Cerebellar nuclear complex (tissue), 1 donor: Measurements from ENCODE around the gene MAP3K14.
"Not testable (repeated sequence)": the region's sequence is repeated elsewhere in the genome, so short reads cannot be mapped to it uniquely, and the experiment has no call there.

ENCODE experiments used
- DNase-seq, 2 experiments: peaks; one replicate each; lab custom pipeline; 2025; lab: John Stamatoyannopoulos, UW

Gene MAP3K14

DNA sequence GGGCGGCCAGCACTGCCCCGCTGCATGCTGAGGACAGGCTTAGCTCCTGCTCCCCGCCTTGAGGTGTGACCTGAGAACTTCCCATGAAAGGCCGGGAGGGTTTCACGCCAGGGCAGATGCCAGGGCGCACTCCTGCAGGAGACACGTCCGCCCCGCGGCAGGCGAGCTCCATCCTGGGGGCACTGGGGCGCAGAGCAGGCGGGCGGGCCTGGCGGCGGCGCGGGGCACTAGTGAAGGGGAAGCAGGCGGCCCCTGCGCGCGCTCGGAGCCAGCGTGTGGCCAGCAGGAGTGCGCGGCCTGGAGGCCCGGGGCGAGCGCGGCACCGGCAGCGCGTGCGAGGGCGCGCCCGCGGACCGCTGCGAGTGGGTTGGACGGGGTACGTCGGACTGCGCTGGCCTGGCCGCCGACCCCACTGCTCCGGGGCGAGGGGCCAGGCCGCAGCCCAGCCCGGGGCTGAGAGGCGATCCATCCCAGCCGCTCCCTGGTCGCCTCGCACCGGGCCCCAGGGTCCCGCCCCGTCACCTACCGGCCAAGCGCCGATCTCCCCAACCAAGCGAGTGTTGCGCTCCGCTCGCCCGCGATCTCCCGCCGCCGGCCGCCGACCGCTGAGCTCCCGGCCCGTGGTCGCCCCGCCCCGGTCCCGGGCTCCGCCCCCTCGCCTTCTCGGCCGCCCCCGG is at the start of gene MAP3K14:
Gene MAP3K14 (minus strand): TSS at position 587 of the 677 bp plus-strand sequence. CDS start 26,275 bp downstream, outside the sequence.
- DNase-seq: no peak

DNA sequence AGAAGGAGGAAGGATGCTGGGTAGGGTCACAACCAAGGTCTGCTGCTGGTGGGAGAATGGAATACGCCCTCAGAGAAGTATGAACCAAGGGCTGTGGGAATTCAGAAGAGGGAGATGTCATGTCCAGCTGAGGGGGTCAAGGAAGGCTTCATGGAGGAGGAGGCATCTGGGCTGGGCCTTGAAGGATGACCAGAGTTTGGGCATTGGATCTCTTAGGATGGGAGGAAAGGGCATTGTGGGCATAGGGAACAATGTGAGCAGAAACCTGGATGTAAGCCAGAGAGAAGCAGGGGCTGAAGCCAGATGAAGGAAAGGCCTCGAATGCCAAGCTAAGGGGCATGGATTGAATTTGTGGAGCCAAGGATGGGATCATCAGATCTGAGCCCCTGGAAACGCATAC is 49.2 kb upstream of the MAP3K14 start:
- DNase-seq: no peak

DNA sequence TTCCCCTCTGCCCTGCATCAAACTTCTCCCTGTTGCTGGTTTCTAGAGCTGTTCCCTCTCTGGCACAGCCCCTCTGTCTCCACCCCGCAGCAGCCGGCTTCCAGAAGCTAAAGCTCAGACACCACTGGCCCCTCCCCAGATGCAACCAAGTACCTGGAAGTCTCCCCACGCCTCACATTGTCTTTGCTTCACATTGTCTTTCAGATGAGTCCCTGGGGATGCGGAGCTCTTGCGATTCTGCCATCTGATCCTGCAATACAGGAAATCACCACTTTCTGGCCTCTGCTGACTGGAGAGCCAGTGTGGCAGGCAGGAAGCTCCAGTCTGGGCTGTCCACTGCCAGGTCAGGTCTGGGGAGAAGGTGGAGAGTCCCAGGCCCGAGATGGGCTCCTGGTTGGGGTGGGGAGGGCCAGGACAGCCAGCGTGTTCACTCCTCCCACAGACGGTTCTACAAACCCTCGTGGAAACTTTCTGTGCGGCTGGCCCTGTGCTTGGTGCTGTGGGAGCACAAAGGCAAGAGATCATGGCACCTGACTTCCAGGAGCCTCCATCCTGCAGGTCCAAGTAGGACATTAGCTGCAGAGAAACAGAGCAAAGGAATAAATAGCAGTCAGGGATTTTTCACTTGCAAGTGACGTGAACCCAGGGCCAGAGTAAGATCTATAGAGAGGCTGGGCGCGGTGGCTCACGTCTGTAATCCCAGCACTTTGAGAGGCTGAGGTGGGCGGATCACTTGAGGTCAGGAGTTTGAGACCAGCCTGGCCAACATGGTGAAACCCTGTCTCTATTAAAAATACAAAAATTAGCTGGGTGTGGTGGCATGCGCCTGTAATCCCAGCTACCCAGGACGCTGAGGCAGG is 47.9 kb upstream of the MAP3K14 start:
- no peak for DNase-seq

DNA sequence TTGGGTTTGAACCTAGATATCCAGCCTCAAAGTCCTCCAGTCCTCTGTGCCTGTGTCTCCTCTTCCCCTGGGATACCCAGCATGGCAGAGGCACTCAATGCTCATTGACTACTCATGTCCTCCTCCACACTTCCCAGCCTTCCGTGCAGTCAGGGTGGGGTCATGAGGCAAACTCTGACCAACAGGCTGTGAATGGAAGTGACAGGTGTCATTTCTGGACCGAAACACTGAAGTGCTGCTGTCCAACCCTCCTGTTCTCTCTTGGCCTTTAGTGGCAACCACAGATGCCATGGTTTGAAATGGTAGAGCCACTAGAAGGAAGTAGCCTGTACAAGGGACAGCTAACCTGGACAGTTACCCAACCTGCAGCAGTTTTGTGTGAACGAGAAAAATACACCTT is 46.7 kb upstream of the MAP3K14 start:
- no peak for DNase-seq

DNA sequence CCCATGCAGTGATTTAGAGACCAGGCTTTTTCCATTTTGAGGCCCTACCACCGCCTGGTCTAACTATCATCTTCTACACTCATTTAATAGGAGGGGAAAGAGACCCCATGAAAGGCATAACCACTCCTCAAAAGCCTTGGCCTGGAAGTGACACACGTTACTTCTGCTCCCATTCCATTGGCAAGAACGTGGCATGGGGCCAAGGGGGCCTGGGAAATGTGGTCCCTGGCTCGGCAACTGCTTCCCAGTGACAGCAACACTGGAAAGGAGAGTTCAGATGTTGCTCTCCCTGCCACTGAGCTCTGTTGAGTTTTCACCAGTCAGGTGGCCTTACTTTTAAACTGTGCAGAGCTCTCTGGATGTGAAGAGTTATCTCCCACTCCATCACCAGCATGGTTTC is 45.2 kb upstream of the MAP3K14 start:
- no peak for DNase-seq

DNA sequence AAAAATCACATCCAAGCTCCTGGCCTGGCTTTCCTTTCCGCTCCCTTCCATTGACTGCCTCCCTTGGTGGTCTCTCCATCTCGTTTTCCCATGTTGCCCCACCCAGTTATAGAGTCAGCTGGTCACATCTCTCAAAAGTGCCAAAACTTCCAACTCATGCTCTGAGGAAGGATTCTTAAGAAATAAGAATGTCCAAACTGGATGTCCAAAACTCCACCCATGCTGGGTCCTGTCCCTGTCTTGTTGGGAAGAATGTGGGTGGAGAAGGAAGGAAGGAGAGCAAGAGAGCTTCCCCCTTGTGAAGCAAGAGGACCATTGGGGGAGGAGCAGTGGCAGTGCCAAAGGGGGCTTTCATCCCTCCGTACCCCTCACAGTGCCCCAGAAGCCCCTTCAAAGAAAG is 44.6 kb upstream of the MAP3K14 start:
- no peak for DNase-seq

DNA sequence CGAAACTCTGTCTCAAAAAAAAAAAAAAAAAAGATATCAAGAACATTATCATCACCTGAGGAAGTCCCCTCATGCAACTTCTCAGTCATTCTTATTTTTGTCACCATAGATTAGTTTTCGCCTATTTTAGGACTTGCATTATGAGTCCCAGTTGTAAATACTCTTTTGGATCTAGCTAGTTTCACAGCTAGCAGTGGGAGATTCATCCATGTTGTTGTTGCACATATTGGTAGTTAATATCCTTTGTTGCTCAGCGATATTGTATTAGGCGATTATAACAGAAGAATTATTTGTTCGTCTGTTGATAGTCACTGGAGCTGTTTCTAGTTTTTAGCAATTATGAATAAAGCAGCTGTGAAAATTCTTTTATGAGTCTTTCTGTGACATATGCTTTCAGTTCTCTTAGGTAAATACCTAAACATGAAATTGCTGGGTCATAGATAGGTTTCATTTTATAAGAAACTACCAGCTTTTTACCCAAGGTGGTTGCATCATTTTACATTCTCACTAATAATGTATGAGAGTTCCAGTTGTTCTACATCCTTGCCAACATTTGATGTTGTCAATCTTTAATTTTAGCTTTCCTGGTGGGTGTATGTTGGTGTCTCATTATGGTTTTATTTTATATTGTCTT is 40.7 kb upstream of the MAP3K14 start:
- no peak for DNase-seq

DNA sequence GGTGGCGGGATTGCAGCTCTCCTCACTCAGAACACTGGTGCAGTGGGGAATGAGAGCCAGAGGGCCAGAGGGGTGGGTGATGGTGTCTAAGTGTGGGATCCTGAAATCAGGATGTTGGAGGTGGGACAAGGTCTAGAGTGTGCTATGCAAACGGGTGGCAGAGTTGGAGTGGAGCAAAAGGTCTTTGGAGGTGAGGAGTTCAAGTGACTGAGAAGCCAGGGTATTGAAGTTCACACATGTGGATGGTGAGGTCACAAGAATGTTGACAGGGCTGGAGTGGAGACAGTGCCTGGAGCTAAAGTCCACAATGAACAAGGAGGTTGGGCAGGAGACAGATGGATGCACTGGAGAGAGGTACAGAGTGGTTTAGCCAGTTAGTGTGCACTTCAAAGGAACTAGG is 38.3 kb upstream of the MAP3K14 start:
- no peak for DNase-seq

DNA sequence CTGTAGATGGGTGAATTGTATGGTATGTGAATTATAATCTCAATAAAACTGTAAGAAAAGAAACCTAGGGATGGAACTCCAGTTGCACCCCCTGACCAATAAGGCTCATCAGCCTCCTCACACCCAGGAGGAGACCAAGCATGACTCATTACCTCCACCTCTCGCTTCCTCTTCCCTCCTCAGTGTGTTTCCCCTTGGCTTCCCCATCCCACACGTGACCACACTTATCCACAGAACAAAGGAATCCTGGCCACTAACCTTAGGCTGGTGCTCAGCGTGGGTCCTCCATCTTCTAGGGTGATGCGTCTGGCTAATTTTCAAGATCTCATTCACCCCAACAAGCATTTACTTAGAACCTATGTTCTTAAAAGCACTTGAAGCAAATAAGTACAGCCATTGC is 36.2 kb upstream of the MAP3K14 start:
- no peak for DNase-seq

DNA sequence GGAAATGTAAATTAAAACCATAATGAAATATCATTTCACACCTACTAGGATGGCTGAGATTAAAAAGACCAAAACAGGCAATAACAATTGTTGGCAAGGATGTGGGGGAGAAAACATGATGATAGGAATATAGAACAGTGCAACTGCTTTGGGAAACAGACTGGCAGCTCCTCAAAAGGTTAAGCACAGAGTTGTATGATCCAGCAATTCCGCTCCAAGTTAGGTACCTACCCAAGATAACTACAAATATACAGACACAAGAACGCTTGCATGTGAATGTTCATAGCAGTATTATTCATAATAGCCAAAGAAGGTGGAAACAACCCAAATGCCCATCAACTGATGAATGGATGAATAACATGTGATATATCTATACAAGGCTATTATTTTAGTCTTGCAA is 35.0 kb upstream of the MAP3K14 start:
- DNase-seq: no peak

DNA sequence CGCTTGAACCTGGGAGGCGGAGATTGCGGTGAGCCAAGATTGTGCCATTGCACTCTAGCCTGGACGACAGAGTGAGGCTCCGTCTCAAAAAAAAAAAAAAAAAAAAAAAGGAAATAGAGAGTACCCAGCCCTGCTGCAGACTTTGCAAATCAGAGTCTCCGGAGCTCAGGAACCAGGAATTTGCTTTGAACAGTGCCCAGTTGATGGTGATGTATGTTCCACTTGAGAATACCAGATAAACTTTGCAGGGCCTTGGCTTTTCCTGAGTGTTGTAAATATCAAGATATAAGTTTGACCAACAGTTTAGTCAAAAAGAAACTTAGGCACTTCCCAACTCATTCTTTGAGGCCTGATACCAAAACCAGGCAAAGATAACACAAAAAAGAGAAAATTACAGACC is 30.6 kb upstream of the MAP3K14 start:
- DNase-seq: no peak

DNA sequence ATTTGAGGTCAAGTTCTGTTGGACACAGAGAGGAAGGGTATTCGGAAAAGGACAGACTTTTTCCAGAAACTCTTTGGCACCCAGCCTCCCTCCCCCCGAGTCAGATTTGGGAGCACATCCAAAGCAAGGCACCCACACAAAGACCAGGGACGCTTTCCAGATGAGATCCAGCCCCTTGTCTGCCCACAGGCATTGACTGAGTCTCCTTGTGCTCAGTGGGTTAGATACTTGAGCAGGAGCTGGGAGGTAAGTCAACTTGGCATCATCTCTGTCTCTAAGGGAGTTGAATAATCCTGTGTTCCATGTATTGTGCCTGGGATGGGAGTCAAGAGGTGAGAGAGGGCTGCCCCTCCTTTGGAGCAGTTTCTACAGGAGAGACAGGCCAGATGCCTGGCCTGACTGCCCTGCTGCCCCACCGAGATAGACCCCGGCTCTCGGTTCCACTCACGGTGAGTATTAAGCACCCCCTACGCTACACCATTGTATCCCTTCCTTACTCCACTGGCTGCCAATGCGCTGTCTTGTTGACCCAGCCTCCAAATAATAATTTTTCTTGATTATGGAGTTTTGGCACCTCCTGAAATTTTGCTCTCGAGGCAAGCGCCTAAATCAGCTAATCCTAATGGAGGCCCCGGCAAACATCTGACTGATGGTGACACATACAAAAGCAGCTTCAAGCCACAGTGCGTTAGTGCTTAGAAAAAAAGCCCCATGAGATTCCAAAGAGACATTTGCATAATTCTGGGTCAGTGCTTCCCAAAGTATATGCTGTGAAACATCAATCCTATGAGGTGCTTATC is 29.6 kb upstream of the MAP3K14 start:
- DNase-seq: no peak

DNA sequence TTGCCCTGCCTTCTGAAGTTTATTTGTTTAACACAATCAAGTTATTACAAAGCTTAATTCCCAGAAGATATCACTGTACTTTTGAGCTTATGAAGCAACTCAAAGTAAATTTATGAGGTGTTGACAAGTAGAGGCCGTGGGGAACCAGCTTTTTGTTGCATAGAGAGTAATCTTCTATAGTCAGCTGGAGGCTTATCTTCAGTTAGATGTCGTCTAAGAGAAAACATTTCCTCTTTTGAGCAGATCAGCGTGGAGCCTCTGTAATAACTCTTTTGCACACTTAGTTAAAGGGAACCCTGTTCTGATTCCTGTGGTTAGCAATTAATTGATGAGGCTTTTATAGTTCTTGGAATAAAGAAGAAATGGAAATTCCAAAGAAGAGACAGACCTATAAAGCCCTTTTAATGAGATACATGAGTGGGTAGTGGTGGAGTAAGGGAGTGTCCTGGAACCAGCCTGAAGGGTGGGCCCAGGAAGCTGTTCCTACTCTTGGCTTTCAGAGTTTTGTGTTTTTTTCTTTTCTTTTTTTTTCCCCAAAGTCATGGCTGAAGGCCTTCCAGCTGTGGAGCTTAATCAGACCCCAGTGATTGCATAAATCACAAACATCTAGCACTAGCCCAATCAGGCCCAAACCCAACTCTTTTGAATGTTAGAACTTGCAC is 28.9 kb upstream of the MAP3K14 start:
- DNase-seq: no peak

DNA sequence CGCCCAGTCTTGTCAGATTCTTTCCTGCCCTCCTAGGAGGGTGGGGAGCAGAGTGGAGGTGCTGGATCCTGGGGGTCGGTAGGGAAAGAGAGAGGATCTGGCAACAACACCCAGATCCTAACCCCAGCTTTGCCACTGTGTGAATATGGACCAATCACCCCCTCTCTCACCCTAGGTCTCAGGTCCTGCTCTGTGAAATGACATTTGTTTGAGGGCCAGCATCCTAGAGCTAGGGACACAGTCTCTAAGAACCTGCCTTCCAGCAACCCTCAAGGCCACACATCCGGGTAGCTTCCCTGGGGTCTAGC is 28.4 kb upstream of the MAP3K14 start:
- no peak for DNase-seq

DNA sequence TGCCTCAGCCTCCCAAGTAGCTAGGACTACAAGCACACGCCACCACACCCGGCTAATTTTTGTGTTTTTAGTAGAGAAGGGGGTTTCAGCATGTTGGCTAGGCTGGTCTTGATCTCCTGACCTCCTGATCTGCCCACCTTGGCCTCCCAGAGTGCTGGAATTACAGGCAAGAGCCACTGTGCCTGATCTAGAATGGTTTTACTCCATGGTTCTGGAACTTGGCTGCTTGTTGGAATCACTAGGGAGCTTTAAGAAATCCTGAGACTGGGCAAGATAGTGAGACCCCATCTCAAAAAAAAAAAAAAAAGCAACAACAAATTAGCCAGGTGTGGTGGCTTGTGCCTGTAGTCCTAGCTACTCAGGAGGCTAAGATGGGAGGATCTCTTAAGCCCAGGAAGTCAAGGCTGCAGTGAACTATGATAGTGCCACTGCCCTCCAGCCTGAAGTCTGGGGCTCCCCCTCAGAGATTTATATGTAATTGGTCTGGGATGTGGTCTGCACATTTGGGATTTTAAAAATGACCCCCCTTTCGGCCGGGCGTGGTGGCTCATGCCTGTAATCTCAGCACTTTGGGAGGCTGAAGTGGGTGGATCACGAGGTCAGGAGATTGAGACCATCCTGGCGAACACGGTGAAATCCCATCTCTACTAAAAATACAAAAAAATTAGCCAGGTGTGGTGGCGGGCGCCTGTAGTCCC is 27.3 kb upstream of the MAP3K14 start:
- not testable (repeated sequence) for DNase-seq

DNA sequence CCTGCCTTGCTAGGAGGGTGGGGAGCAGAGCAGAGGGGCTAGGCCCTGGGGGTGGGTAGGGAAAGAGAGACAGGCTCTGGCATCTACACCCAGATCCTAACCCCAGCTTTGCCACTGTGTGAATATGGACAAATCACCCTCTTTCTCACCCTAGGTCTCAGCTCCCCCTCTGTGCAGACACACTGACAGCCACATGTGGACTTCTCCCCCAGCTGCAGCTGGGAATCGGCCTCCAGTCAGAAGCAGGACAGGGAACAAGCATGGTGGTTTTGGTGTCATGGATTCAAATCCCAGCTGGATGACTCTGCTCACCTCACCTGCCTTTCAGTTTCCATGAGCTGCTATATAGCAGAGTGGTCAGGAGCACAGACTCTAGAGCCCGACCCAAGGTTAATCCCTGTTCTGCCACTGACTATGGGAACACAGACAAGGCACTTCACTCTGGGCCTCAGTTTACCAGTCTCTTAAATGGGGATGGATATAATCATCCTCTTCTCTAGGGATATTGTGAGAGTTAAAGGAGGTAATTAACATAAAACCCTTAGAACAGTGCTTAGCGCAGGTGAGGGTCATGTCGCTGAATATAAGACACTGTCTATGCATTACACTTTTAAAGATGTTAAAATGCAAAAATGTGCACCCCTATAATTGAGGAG is 26.2 kb upstream of the MAP3K14 start:
- DNase-seq: no peak

DNA sequence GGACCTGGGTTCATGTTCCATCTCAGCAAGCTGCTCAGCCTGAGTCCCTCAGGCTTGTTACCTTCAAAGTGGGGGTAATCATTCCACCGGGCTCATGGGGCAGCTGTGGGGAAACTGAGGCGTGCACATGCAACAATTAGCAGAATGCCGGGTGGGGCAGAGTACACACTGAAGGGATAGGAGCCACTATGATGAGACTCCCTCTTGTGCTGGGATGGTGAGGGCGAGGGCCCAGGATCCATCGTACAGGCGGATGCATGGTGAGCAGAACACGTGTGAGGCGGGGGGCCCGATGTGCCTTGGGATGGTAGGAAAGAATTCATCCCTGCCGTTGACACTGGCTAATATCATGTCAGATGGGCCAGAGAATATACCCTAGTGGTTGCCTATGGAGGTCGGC is 25.5 kb upstream of the MAP3K14 start:
- DNase-seq: no peak

DNA sequence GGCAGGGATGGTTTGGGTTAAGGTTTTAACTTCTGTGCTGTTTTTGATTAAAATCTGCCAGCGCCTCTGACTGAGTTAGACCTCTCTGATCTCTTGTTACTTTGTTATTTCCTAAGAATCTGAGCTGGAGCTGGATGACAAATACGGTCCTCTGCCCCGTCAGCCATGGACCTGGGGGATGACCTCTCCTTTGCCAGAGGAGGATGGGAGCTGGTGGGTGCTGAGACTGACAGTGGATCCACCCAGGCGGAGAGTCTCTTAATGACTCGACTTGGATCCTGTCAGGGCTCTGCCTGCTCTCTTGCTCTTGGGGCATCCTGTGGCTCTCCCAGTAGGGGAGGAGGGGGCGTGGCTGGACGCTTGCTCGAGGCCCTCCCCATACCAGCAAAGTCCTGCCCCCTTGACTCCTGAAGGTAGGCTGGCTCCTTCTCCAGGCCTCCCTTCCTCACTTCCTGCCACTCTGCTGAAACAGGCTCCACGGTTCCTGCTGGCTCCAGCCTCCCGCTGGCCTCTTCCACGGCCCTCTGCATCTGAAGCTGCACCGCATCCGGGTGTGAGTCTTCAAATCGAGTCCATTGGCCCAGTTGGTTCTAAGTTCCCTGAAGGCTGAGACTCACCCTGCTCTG is 24.8 kb upstream of the MAP3K14 start:
- no peak for DNase-seq

DNA sequence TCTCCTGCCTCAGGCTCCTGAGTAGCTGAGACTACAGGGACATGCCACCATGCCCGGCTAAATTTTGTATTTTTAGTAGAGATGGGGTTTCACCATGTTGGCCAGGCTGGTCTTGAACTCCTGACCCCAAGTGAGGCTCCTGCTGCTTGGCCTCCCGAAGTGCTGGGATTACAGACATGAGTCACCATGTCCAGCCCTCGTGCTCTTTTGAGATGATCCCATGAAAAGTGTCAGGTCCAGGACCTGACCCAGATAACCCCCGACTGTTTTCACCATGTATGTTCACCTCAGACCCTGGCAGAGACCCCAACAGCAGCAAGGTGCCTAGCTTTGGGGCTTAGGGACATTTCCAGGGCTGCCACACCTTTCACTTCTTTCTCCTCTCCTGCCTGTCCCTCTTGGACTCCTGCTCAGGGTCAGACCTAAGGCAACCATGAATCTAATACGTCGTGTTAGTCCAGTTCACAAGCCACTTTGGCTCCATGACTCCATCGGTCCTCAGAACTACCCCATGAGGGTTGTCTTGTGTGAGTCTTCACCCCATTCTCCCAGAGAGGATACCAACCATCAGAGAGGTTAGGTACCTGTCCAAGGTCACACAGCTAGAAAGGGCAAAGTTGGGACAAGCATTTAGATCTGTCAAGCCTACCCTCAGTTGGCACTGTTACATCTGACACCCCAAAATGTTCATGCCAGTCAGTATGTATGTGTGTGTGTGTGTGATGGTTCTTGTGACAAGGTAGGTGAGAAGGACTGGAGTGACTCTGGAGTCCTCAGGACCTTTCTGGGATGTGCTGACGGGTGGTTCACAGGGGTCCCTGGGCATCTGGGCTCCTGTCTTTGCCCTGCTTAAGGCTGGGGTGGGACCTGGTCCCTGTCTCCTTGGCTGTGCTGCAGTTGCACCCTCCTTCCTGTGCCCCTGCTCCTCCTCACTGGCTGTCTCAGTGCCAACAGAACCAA is 23.1 kb upstream of the MAP3K14 start:
- DNase-seq: no peak
